Activated CD8-positive, alpha-beta memory T cell treated with anti-CD3 and anti-CD28 coated beads, Interleukin-2, amount 50 U/mL, for 24 hours (primary cell): ENCODE results near the gene PARP16.

ENCODE experiments used
- DNase-seq: peaks from one replicate; pipeline ENCODE4 v3.0.0-alpha.2; 2020; ENCODE audit errors: extremely low read depth

The PARP16 gene

DNA sequence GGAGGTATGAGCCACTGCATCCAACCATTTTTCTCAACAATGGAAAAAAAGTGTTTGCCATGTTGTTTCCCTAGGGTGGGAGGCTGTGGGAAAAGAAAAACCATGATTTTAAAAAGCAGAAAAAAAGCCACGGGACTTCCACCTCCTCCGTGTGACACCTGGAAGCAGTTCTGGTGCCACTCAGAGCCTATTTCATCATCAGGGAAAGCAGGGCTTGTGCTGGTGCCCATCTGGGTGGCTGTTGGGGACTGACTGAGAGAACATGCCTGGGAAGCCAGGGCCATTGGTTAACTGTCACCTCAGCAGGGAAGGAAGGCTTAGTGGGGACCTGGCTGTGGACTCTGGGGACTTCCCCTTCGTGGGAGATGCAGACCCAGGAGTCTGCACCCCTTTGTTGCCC, 25.1 kb upstream of the PARP16 start:
- DNase-seq: no peak

DNA sequence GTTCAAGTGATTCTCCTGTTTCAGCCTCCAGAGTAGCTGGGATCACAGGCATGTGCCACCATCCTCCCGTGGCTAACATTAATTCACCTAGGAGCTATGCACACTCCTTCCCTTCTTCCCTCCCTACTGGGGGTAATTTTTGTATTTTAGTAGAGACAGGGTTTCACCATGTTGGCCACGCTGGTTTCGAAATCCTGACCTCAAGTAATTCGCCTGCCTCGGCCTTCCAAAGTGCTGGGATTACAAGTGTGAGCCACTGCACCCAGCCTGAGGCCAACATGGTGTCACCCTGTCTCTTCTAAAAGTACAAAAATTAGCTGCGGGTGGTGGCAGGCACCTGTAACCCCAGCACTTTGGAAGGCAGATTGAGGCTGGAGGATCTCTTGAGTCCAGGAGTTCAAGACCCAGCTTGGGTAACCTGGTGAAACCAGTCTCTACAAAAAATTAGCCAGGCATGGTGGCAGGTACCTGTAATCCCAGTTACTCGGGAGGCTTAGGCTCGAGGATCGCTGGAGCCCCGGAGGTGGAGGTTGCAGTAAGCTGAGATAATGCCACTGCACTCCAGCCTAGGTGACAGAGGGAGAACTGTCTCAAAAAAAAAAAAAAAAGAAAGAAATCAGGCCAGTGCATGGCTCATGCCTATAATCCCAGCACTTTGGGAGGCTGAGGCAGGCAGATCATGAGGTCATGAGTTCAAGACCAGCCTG, 23.9 kb upstream of the PARP16 start:
- no peak for DNase-seq

DNA sequence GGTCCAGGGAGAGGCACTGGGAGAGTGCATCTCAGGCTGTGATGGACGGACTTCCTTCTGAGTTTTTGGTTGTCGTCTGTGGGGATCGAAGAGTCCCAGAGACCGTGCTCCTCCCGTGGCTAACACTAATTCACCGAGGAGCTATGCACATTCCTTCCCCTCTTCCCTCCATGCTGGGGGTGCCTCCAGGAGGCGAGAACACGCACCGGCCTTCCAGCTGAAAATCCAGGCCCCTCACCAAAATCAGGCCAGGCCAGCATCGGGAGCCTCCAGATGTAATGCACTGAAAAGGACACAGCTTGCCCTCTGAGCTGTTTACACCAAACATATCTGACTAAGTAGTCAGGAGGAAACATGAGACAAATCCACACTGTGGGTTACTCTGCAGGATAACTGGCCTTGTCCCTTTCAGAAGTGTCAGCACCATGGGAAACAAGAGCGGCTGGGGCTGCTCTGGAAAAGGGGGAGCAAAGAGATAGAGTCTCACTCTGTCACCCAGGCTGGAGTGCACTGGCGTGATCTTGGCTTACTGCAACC, 23.3 kb upstream of the PARP16 start:
- no peak for DNase-seq

DNA sequence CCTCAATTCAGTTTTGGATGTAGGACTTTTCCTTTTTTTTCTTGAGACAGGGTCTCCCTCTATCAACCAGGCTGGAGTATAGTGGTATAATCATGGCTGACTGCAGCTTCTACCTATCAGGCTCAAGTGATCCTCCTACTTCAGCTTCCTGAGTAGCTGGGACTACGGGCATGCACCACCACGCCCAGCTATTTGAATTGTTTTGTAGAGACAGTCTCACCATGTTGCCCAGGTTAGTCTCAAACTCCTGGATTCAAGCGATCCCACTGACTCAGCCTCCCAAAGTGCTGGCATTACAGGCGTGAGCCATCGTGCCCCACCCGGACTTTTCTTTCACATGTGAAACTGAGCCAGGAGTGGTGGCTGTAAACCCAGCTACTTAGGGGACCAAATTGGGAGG, 21.3 kb upstream of the PARP16 start:
- DNase-seq: no peak

DNA sequence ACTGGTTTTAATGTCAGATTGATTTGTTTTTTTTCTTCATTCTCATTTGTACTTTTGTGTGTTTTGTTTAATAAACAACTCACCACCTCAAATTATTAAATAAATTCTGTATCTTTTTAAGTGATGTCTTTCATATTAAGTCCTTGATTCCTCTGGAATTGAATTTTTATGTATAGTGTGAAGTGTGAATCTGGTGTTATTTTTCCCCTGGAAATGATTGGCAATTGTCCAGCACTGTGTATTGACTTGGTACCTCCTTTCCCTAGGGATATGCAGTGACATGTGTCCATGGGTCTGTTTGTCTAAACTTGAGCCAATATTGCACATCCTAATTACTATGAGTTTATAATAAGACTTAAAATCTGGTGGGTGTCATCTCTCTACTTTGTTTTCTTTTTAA, 19.9 kb upstream of the PARP16 start:
- no peak for DNase-seq

DNA sequence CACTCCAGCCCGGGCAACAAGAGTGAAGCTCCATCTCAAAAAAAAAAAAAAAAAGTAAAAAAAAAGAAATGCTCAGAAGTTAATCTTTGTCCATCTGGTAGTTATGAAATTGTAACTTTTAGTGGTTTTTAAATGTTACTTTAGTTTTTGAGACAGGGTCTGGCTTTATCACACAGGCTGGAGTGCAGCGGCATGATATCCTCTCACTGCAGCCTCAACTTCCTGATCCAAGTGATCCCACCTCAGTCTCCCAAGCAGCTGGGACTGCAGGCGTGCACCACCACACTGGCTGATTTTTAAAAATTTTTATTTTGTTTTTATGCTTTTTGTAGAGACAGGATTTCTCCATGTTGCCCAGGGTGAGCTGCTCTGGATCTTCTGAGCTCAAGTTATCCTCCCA, 19.1 kb upstream of the PARP16 start:
- DNase-seq: no peak

DNA sequence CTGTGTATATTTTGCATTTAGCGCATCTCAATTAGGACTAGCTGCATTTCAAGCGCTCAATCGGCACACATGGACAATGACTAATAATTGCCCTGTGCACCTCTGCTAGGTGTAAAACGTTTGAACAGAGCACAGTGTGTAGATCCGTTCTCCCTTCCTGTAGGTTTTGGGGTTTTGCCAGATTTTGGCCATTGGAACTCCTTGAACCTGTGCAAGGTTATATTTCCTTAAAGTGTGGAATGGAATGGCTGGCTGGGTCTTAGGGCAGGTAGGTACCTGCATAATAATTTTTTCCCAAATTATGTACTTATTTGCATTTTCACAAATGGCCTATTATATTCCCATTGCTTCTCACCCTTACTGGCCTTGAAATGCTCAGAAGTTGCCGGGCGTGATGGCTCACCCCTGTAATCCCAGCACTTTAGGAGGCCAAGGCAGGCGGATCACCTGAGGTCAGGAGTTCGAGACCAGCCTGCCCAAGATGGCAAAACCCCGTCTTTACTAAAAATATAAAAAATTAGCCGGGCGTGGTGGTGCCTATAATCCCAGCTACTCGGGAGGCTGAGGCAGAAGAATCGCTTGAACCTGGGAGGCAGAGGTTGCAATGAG, 18.6 kb upstream of the PARP16 start:
- DNase-seq: no peak

DNA sequence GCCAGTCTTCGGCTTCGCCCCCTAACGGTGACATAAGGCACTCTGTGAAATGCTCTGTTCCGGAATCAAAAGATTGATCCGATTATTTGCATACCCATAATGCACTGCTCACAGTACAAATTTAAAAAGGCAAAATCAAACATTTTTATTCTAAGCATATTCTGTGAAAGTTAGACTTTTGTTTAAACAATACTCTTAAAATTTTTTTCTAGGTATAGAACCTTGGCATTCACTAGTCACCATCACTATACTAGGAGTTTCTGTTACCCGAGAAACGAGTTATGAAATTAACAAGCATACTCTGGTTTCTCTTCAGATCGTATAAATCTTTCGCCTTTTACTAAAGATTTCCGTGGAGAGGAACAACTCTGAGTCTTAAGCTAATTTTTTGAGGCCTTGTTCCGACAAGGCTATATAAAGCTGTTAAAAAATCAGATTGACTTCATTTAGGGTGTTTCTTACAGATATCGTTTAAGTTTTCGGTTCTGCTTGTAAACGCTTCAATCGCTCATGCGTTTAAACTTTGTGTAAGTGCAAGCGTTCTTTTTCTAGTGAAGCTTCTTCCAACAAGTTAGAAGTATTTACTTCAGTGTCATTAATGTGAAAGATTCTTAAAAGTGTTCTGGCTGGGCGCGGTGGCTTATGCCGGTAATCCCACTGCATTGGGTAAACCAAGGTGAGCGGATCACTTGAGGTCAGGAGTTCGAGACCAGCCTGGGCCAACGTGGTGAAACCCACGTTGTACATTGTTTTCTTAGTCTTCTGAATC, 17.9 kb upstream of the PARP16 start, which contains the start of gene RNU5B-1:
Gene RNU5B-1, plus strand, starts transcription at position 297 of the 769 bp plus-strand sequence.
- DNase-seq: no peak

DNA sequence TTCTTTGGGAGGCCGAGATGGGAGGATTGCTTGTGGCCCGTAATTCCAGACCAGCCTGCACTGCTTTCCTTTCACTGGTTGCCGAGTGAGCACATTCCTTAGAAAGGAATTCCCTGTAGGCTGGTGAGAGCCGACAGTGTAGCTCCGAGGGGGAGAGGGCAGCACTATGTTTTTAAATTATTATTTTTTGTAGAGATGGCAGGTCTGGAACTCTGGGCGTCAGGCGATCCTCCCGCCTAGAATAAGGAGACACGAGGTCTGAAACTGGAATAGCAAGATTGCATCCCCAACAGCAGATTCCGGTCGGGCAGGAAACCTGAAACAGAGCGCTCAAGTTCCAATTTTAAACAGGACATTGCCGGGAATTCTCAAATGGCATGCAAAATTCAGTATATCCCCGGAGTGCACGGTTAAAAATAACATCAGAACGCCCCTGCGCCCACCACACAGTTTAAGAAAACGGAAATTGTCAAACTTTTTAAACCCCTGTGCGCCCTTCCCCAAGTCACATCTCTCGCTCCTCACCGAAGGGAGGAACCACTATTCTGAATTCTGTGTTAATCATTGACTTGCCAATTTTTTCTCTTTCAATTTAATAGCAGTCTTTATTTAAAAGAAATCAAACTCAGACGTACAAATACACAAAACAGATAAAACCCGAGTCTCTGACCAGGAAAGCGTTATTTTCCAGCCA, 17.2 kb upstream of the PARP16 start:
- DNase-seq: no peak

DNA sequence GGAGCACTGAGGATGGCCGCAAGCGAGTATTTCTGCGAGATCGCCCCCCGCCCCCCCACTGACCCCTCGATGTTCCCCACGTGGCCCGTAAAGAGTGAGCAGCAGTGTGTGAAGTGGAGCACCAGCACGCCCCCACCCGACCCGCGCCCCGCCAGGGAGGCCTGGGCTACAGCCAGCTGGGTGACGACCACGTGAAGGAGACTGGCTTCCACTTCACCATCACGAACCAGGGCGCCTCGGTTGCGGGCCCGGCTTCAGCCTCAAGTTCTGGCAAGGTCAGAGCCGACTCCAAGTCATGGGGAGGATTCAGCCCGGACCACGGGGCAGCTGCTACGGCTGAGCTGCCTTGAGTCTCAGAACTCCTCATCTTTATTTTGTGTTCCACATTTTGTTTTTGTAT, 15.4 kb upstream of the PARP16 start:
- DNase-seq: no peak

DNA sequence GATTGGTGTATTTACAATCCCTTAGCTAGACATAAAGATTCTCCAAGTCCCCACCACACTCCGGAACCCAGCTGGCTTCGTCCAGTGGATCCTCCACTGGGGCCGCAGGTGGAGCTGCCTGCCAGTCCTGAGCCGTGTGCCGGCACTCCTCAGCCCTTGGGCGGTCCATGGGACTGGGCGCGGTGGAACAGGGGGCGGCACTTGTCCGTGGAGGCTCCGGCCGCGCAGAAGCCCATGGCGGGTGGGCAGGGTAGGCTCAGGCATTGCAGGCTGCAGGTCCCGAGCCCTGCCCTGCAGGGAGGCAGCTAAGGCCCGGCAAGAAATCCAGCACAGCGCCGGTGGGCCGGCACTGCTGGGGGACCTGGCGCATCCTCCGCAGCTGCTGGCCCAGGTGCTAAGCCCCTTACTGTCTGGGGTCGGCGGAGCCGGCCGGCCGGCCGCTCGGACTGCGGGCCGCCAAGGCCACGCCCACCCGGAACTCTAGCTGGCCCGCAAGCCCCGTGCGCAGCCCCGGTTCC, 14.3 kb upstream of the PARP16 start:
- DNase-seq: no peak

DNA sequence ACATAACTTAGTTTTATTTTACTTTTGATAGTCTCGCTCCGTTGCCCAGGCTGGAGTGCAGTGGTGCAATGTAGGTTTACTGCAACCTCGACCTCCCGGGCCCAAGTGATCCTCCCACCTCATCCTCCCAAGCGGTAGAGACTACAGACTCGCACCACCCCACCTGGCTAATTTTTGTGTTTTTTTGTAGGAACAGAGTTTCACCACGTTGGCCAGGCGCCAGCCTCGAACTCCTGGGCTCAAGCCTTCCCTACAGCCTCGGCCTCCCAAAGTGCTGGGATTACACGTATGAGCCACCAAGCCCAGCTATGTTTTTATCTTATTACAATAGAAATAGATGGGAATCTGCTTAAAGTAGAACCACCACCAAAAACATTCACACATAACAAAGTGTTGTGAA, 12.0 kb upstream of the PARP16 start:
- no peak for DNase-seq

DNA sequence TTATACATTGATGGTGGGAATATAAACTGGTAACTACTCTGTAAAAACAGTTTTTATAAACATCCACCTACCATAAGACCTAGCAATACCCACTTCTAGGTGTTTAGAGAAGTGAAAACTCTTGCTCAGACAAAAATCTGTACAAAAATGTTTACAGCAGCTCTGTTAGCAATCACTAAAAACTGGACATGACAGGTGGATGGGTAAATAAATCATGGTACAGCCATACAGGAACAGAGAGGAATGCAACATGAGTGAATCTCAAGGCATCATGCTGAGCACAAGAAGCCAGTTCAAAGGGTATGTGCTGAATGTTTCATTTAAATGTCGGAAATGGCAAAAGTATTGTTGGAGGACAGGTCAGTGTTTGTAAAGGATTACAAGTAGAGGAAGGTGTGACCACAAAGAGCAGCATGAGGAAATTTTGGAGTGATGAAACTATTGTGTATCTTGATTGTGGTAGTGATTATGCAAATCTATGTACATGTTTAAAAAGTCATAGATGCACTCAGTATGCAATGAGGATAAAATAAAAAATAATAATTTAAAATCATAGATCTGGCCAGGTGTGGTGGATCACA, 6.3 kb upstream of the PARP16 start:
- no peak for DNase-seq

DNA sequence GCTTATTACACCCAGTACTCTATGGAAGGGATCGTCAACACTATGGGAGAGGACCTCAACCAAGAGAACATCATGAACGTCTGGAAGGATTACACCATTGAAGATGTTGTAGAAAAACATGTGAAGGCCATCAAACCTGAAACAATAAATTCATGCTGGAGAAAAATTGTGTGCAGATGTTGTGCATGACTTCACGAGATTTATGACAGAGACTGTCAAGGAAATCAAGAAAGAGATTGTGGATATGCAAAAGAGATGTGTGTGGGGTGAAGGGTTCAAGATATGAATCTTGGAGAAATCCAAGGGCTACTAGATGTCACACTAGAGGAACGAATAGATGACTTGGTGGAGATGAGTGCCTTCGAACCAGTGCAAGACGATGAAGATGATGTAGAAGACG, 3.5 kb upstream of the PARP16 start:
- no peak for DNase-seq

DNA sequence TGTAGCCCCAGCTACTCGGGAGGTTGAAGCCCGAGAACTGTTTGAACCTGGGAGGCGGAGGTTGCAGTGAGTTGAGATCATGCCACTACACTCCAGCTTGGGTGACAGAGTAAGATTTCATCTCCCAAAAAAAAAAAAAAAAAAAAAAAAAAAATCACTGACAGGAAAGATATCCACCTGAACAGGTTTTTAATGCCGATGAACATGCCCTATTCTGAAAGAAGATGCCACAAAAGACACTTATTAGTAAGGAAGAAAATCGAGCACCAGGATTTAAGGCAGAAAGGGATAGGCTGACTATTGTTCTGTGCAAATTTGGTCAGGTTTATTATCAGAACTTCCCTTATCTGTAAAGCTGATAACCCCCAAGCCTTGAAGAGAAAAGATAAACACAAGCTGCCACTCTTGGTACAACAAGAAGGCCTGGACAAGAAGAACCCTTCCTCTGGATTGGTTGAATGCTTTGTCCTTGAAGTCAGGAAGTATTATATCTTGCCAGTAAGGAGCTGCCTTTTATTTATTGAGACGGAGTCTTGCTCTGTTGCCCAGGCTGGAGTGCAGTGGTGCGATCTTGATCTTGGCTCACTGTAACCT, 2.7 kb upstream of the PARP16 start:
- DNase-seq: no peak

DNA sequence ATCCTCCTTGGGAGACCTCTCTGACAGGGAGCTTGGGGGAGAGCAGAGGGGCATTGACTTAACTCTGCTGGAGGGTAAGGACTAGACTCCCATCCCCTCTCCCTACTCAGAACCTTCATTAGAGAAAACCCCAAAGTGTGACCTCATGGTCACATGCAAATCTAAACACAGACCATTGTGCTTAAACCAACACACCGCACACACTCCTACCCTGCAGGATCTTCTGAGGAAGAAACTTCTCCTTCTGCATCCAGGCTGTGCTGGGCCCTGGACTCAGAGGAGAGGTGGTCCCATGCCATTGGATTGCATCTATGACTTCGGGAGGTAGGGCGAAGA, 805 bp upstream of the PARP16 start:
- DNase-seq: no peak

DNA sequence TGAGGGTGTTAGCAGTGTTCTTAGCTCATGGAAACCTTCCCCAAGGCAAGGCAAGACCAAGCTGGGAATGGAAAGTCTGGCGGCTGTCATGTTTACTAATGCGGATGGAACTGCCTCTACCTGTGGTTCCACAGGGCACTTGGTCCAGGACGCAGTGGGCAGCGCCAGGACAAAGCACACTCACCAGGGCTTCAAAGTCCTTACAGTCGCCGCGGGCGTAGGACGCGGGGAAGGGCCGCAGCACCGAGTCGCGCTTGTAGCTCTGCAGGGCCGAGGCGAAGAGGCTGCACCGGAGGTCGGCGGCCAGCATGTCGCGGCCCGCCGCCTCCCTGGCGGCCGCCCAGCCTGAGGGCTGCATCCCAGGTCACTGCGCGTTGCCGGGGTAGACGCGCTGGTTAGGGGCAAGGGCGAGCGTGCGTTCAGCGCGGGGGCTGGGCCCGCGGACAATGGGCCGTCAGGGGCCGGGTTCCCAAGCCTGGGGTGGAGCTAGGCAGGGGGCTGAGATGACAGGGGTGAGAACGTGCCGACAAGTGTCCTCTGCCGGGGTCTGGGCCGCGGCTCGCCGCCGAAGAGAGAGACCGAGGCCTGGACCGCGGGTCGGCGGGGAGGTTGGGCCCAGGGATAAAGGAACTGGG, 497 bp downstream of the PARP16 start:
- DNase-seq: no peak

DNA sequence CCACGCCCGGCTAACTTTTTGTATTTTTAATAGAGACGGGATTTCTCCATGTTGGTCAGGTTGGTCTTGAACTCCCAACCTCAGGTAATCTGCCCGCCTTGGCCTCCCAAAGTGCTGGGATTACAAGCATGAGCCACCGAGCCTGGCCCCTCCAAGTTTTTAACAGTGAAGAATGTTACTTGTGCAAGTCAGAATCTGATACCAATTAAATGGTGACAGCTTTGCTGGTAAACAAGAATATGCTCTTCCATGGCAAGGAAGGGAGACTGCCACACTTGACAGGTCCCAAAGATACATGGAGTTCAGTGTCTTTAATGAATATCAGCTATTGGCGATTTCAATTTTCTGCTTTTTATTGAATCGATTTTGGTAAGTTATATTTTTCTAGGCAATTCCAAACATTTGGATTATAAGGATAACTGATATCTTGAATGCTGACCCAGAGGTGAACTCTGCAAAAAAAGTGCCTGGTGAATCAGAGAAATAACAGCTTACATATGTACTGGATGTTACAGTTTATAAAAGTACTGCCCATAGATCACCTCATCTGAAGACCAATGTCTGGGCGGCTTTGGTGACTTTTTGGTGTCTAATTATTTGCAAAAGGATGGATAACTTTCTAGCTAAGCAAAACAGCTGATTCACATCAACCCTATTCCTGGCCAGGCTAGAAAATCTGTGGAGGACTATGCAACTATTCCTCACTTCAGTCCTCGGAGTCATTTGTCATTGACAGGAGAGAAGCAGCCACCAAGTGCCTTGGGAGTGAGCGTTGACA, 1.2 kb downstream of the PARP16 start:
- no peak for DNase-seq

DNA sequence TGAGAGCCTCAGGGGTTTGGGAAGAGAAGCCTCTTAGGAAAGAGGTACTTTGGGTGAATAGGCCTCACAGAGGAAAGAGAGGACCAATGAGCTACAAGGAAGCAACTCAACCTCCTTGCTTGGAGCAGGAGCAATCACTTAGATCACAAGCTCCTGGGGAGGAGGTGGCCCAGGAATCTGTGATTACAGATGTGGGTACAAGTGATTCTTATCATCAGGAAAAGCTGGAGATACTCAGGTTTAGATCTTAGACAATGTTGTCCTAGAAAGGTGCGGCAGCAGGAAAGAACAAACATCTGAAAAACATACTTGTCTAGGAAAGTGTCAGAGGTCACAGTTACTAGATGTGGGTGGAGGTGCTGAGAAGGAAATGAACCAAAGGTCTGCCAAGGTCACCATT, 8.2 kb downstream of the PARP16 start:
- DNase-seq: no peak

DNA sequence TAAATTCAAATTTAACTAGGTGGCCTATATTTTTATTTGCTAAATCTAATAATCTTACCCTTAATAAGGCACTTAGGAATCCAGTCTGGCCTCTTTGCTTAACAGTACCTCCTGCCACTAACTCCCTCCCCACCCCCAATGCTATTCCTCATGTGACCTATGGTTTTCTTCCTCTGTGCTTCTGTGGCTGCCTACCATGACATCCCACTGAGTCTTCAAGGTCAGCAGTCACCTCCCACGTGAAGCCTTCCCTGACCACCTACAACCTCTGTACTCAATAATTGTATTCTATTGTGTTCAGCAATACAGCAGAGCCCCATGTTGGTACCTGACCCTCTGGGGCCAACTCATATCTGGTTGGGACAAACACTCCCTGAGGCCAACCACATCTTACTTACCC, 9.7 kb downstream of the PARP16 start:
- no peak for DNase-seq
